ENCODE results near the gene SERPINA4.

Gene SERPINA4

DNA sequence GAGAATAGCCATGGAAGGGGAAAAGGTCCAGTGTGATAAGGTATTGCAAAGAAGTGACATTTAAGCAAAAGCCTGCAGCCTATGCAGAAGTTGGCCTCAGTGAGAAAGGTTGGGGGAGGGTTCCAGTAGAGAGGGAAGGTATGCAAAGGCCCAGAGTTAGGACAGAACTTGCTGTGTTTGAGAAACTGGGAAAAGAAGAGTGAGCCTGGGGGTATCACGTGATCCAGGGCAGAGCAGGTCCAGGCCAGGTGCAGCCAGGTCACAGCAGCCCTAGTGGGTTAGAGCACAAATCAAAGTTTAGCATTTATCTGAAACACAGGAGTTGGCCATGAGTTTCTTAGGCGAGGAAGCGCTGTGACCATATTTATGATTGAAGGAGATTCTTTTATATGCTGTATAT, 21.6 kb downstream of the SERPINA4 start:
- FAIRE-seq (no peak), DNase-seq (ENCODE audit: insufficient read length, low spot score) (no peak)
- no peak for TF ChIP-seq POLR2A (IDR thresholded peaks at IDR 0.05; ENCODE audit: low read depth, low read length)

DNA sequence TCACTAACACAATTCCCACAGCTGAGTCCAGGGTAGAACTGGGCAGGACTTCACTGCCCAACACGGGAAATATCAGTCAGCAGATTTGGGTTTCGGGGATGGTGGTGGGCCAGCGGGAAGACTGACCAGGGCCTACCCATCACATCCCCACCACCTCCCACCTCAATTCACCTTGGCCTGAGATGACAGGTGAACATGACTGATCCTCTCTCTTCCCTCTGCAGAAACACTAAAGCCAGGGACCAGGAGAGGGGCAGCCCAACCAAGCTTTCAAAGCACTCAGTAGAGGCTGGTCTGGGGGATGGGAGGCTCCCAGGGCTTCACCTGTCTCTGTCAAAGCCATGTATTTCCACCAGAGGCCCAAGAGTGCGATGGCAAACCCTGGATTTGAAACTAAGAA, 22.3 kb downstream of the SERPINA4 start:
- DNase-seq (ENCODE audit: insufficient read length, low spot score) (no peak), FAIRE-seq (no peak)
- no peak for TF ChIP-seq POLR2A (IDR thresholded peaks at IDR 0.05; ENCODE audit: low read depth, low read length)

- DNase-seq (ENCODE audit: insufficient read length, low spot score), result no peak
- FAIRE-seq, result no peak
These were observed 23.5 kb downstream of the SERPINA4 start for GRCh38 chr14:94584591-94585280.

DNA sequence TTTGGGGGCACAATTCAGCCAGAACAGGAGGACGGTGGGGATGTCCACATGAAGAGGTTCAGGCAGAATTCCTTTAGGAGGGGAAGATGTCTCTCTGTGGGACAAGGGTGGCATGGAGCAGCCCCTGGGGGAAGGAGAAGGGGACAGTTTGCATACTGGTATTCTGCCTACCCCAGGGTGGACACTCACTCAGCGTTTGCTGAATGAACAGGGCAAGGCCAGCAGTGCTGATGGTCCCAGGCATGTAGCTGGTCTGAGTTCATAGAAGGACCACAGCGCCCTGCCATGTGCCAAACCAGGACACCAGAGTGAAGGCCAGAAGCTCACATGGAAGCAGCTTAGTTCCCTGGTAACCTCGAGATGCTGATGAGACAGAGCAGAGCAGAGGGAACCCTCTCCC, 25.4 kb downstream of the SERPINA4 start:
- FAIRE-seq, result no peak
- TF ChIP-seq POLR2A (IDR thresholded peaks at IDR 0.05; ENCODE audit: low read depth, low read length), result no peak

More at GRCh38 chr14:94584591-94585280, 23.5 kb downstream of the SERPINA4 start:
- TF ChIP-seq POLR2A (IDR thresholded peaks at IDR 0.05; ENCODE audit: low read depth, low read length), result no peak

DNA sequence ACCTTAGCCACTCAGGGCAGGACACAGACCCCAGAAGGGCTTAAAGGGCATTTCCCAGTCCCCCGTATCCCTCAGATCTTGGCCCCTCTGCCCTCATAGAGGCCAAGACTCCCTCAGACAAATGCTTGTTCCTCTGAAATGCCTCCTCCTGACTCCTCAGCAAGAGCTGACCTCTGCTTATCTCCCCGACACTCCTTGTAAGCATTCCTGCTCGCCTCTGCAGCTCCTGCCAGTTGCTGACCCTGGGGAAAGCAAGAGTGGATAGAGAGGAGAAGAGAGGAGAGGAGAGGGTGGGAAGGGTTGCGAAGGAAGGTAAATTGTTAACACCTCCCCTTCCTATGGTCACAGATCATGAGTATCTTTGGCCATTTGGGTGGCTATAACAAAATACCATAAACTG, 27.1 kb downstream of the SERPINA4 start:
- FAIRE-seq, result no peak
- TF ChIP-seq POLR2A (IDR thresholded peaks at IDR 0.05; ENCODE audit: low read depth, low read length), result no peak
- no peak for DNase-seq (ENCODE audit: insufficient read length, low spot score)

More for the DNA sequence above, 25.4 kb downstream of the SERPINA4 start:
- DNase-seq (ENCODE audit: insufficient read length, low spot score), result no peak

DNA sequence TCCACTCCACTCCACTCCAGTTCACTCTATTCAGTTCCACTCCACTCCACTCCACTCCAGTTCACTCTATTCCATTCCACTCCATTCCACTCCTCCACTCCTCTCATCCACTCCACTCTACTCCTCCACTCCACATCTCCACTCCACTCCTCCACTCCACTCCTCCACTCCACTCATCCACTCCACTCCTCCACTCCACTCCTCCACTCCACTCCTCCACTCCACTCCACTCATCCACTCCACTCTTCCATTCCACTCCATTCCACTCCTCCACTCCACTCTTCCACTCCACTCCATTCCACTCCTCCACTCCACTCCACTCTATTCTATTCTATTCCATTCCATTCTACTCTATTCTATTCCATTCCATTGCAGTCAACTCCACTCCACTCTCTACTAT, 29.8 kb downstream of the SERPINA4 start:
- no peak for FAIRE-seq
- TF ChIP-seq POLR2A (IDR thresholded peaks at IDR 0.05; ENCODE audit: low read depth, low read length), result no peak
- no peak for DNase-seq (ENCODE audit: insufficient read length, low spot score)

DNA sequence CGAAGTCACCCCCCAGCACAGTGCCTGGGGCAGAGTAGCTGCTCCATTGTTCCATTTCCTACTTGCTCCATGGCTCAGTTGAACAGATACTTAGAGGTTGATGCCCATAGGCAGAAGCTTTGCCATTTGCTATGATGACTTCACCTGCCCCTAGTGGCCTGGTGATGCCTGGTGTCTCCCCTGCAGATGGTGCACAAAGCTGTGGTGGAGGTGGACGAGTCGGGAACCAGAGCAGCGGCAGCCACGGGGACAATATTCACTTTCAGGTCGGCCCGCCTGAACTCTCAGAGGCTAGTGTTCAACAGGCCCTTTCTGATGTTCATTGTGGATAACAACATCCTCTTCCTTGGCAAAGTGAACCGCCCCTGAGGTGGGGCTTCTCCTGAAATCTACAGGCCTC, 30.6 kb downstream of the SERPINA4 start:
- TF ChIP-seq POLR2A (IDR thresholded peaks at IDR 0.05; ENCODE audit: low read depth, low read length), result no peak
- DNase-seq (ENCODE audit: insufficient read length, low spot score) (no peak), FAIRE-seq (no peak)

DNA sequence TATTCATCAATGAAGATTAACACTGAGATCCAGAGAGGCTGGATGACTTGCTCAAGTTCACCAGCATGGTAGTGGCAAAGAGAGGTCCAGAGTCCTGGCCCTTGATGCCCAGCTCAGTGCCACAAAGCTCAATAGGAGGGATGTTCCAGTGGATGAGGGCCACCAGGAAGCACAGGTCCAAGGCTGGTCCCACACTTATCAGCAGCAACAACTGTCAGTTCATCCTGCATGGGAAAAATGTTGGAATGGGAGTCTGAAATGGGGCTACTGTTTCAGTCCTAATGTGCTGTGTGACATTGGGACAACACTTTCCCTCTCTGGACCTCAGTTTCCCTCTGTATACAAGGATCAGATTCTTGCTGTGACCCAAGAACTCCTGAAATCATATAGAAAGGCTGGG, 31.2 kb downstream of the SERPINA4 start:
- no peak for FAIRE-seq
- TF ChIP-seq POLR2A (IDR thresholded peaks at IDR 0.05; ENCODE audit: low read depth, low read length), result no peak
- DNase-seq (ENCODE audit: insufficient read length, low spot score), result no peak

DNA sequence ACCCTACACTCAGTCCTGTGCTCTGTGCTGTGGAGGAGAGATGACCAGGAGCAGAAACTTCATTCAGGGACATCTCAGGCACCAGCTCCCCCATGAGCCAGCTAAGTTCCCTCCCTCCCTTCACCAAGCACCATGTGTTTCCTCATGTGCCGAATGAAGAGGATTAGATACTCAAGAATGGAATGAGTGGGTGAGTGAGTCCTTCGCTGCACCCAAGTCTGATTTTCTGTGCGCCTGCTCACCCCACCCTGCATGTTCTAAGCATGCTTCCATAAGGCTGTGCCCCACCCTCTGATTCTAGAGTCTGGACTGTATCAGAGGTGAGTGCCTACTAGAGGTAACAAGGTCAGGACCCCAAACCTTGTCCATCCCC, 32.1 kb downstream of the SERPINA4 start:
- no peak for TF ChIP-seq POLR2A (IDR thresholded peaks at IDR 0.05; ENCODE audit: low read depth, low read length)
- DNase-seq (ENCODE audit: insufficient read length, low spot score), result no peak
- FAIRE-seq, result no peak

DNA sequence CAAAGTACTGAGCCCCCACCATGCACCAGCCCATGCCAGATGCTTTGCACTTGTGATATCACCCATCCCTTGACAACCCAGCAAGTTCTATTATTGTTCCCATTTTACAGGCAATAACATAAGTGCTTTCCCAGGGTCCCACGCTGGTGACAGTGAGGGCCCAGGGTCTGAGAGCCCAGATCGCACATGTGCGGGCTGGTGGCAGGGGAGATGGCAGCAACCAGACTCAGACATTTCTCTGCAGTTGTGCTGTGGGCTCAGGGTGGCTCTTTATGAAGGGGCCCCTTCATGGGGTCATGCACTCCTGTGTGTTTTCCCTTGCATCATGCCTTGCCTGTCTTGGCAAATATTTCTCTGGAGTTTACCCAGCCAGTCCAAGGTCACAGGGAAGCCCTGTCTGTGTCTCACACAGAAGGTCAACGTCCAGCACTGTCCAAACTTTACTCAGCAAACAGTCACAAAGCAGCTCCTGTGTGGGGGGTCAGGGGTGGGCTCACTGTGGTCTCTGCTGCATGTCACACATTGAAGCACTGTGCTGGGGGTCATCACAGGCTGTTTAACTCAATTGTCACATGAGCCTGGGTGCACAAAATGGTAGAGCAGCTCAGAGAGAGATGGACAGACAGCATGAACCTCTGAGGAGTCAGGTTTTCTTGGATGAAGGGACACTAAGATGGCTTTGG, 32.6 kb downstream of the SERPINA4 start:
- no peak for DNase-seq (ENCODE audit: insufficient read length, low spot score)
- no peak for FAIRE-seq
- TF ChIP-seq POLR2A (IDR thresholded peaks at IDR 0.05; ENCODE audit: low read depth, low read length), result no peak

DNA sequence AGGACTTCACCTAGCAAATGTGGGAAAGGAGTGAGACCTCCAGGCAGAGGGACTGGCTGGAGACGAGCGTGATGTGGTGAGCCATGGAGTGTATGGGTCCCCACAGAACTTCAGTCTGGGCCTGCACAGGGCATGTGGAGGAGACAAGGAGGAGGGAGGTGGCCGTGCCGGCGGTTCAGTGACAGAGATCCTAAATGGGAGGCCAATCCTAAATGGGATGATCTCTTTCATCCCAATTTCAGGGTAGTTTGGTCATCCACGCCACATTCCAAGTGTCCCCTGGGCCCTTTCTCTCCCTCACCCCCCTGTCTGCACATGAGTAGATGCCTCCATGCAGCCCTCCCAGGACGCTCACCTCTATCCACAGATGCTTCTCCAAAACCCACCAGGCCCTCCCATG, 33.2 kb downstream of the SERPINA4 start:
- TF ChIP-seq POLR2A (IDR thresholded peaks at IDR 0.05; ENCODE audit: low read depth, low read length), result no peak
- no peak for FAIRE-seq
- no peak for DNase-seq (ENCODE audit: insufficient read length, low spot score)

DNA sequence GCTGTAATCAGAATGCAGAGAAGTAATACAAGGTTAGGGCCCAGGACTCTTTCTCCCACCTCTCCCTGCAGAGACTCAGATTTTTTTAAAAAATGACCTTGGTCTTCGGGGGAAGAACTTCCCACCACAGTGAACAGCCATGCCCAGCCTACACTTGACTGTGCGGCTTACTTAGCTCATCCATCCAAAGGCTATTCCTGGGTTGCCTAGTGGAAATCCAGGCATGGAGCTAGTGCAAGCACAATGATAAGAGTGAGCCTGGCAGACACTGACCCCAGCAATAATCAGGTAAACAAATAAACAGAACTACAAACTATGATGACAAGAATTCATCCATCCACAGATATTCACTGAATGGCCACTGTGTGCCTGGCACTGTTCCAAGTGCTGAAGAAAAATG, 34.7 kb downstream of the SERPINA4 start:
- no peak for FAIRE-seq
- TF ChIP-seq POLR2A (IDR thresholded peaks at IDR 0.05; ENCODE audit: low read depth, low read length), result no peak
- no peak for DNase-seq (ENCODE audit: insufficient read length, low spot score)

- no peak for TF ChIP-seq POLR2A (IDR thresholded peaks at IDR 0.05; ENCODE audit: low read depth, low read length)
- DNase-seq (ENCODE audit: insufficient read length, low spot score) (no peak), FAIRE-seq (no peak)
These were observed 35.1 kb downstream of the SERPINA4 start for GRCh38 chr14:94596361-94596760.

DNA sequence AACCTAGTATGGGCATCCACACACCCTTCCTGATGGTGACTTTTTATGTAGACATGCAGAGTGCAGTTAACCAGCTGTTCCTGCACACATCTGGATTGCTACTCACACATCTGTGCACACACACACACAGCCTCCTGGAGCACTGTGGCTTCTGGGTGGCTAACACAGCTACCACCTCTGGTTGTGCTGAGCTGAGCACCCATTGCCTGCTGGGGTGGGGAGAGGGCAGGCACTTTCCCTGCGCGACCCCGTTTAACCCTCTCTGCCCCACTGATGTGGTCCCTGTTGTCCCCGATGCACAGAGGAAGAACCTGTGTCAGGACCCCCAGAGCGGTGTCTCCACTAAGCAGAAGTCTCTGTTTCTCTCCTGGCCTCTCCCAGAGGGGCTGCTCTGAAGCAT, 36.5 kb downstream of the SERPINA4 start:
- TF ChIP-seq POLR2A (IDR thresholded peaks at IDR 0.05; ENCODE audit: low read depth, low read length), result no peak
- FAIRE-seq (no peak), DNase-seq (ENCODE audit: insufficient read length, low spot score) (no peak)

- DNase-seq (ENCODE audit: insufficient read length, low spot score) (no peak), FAIRE-seq (no peak)
- TF ChIP-seq POLR2A (IDR thresholded peaks at IDR 0.05; ENCODE audit: low read depth, low read length), result no peak
These were observed 37.2 kb downstream of the SERPINA4 start for GRCh38 chr14:94598506-94598815.
